ENCODE measurements around the gene PHF20.

The PHF20 gene

GRCh38 chr20:35967979-35968640 lies 196.3 kb downstream of the PHF20 start, which contains the start of gene CNBD2:
TSS of gene CNBD2 (plus strand) at chr20:35968590. CDS start at chr20:35968763, 173 bp downstream.
- H3K4me3 ChIP-seq (replicated peaks; ENCODE audit: insufficient read depth, low read length) = no peak within 1 kb of the TSS
- TF ChIP-seq POLR2AphosphoS5 (IDR thresholded peaks at IDR 0.05; ENCODE audit: low read depth) (no peak), CTCF (IDR thresholded peaks at IDR 0.05; ENCODE audit: insufficient read depth, low read length) (no peak), GABPA (IDR thresholded peaks at IDR 0.05; ENCODE audit: low read depth) (no peak), SPI1 (IDR thresholded peaks at IDR 0.05; ENCODE audit: borderline replicate concordance, low read depth) (no peak), REST (IDR thresholded peaks at IDR 0.05; ENCODE audit: insufficient replicate concordance, low read depth) (no peak)
- DNase-seq (ENCODE audit: low read depth in 1 of 2, low spot score in 1 of 2) = no peak
- no peaks in the 10 kb centered on the region for H3K27me3 ChIP-seq (ENCODE audit: insufficient read depth, poor library complexity, severe bottlenecking)
- H3K27ac ChIP-seq (replicated peaks) = no peak within 1 kb of the TSS

- no peak for TF ChIP-seq GABPA (IDR thresholded peaks at IDR 0.05; ENCODE audit: low read depth)
- no peak for TF ChIP-seq SPI1 (IDR thresholded peaks at IDR 0.05; ENCODE audit: borderline replicate concordance, low read depth)
- TF ChIP-seq CTCF (IDR thresholded peaks at IDR 0.05; ENCODE audit: insufficient read depth, low read length) = no peak
- TF ChIP-seq REST (IDR thresholded peaks at IDR 0.05; ENCODE audit: insufficient replicate concordance, low read depth) = no peak
- no peak for TF ChIP-seq POLR2AphosphoS5 (IDR thresholded peaks at IDR 0.05; ENCODE audit: low read depth)
- no peak overlapping the region for H3K27ac ChIP-seq (replicated peaks)
- H3K4me3 ChIP-seq (replicated peaks; ENCODE audit: insufficient read depth, low read length) = no peak overlapping the region
- DNase-seq (ENCODE audit: low read depth in 1 of 2, low spot score in 1 of 2) = no peak
- H3K27me3 ChIP-seq (ENCODE audit: insufficient read depth, poor library complexity, severe bottlenecking) = no peaks in the 10 kb centered on the region
Measured at GRCh38 chr20:35968930-35969329, 197.1 kb downstream of the PHF20 start.

- no peak overlapping the region for H3K4me3 ChIP-seq (replicated peaks; ENCODE audit: insufficient read depth, low read length)
- H3K27me3 ChIP-seq (ENCODE audit: insufficient read depth, poor library complexity, severe bottlenecking) = no peaks in the 10 kb centered on the region
- H3K27ac ChIP-seq (replicated peaks) = no peak overlapping the region
- no peak for TF ChIP-seq CTCF (IDR thresholded peaks at IDR 0.05; ENCODE audit: insufficient read depth, low read length)
- no peak for TF ChIP-seq REST (IDR thresholded peaks at IDR 0.05; ENCODE audit: insufficient replicate concordance, low read depth)
- no peak for TF ChIP-seq POLR2AphosphoS5 (IDR thresholded peaks at IDR 0.05; ENCODE audit: low read depth)
- TF ChIP-seq GABPA (IDR thresholded peaks at IDR 0.05; ENCODE audit: low read depth) = no peak
- TF ChIP-seq SPI1 (IDR thresholded peaks at IDR 0.05; ENCODE audit: borderline replicate concordance, low read depth) = no peak
- no peak for DNase-seq (ENCODE audit: low read depth in 1 of 2, low spot score in 1 of 2)
Measured at GRCh38 chr20:35971981-35972380, 200.2 kb downstream of the PHF20 start.

Data from HL-60 (cell line).